ENCODE data around the gene MAGED1. TPM values are rescaled to one million over a fixed set of nuclear protein-coding genes. Genes with fewer than 3 reads are reported as not detected.

The MAGED1 gene
- total and polyA plus RNA-seq, 2 of the 8 experiments (the other 6 are each of a cell fraction or from before 2014, with no cell fraction given): 91.0 to 91.1 TPM

GRCh38 chrX:51852621-51853020 lies 40.8 kb upstream of the MAGED1 start:
- no peak overlapping the region for H3K18ac ChIP-seq (ENCODE audit: extremely low read depth, low read length)
- no peak overlapping the region for H2BK20ac ChIP-seq (ENCODE audit: low read length)
- peaks cover 0 to 67% of the 10 kb centered on the region in 2 experiments; a peak in 2 of 4 replicates for H3K79me2 ChIP-seq (ENCODE audit: control insufficient read depth in 1 of 2, insufficient read depth in 2 of 2, low read length in 2 of 2)
- no peak overlapping the region for H3K4ac ChIP-seq (replicated peaks; ENCODE audit: insufficient read length, low read depth, low read length)
- H3K9me3 ChIP-seq (ENCODE audit: insufficient read depth in 2 of 2, low read depth in 1 of 2, low read length in 1 of 2): peaks cover 10% of the 10 kb centered on the region in 2 experiments; a peak in 3 of 4 replicates
- peaks cover 0 to 15% (median 5%) of the 10 kb centered on the region in 4 experiments; a peak in 3 of 8 replicates for H3K36me3 ChIP-seq (ENCODE audit: control insufficient read depth in 2 of 4, insufficient read depth in 4 of 4, low read length in 3 of 4)
- no peak overlapping the region for H2BK5ac ChIP-seq (ENCODE audit: low read depth, low read length)
- H2AK5ac ChIP-seq (ENCODE audit: low read depth, low read length): no peak overlapping the region
- peak overlapping the region; percentile 54 to 61 for H3K4me2 ChIP-seq (ENCODE audit: insufficient read depth in 1 of 2, low read depth in 2 of 2, low read length in 2 of 2)
- no peak for TF ChIP-seq NRF1 (IDR thresholded peaks at IDR 0.05; ENCODE audit: low read depth, low read length)
- TF ChIP-seq MAX (IDR thresholded peaks at IDR 0.05): no peak
- TF ChIP-seq SRF (IDR thresholded peaks at IDR 0.05; ENCODE audit: low read depth, low read length): no peak
- TF ChIP-seq JUND (IDR thresholded peaks at IDR 0.05; ENCODE audit: low read length): no peak
- peak overlapping the region in 1 of 4 experiments; percentile 47; a peak in 2 of 8 replicates for H3K4me3 ChIP-seq (ENCODE audit: extremely low read depth in 1 of 4, insufficient read depth in 2 of 4, low read depth in 3 of 4, low read length in 4 of 4)
- no peaks in the 10 kb centered on the region for H3K79me1 ChIP-seq (ENCODE audit: low read depth, low read length)
- H3K23ac ChIP-seq (ENCODE audit: insufficient read length): no peak overlapping the region
- no peak overlapping the region for H3K14ac ChIP-seq (ENCODE audit: insufficient read length)
- no peak overlapping the region for H2AFZ ChIP-seq (ENCODE audit: low read length)
- CTCF ChIA-PET (ENCODE audit: partially characterized antibody): interaction anchor here (1.4 kb wide), 1 partner anchor 211 kb away, joined by 3 read pairs; no protein-coding TSS in a partner anchor
- no peak overlapping the region for H3K9ac ChIP-seq (replicated peaks in 1 of 4; ENCODE audit: extremely low read depth in 1 of 4, low read depth in 3 of 4, low read length in 3 of 4)
- FAIRE-seq: peak; percentile 60
- POLR2A ChIA-PET (ENCODE audit: partially characterized antibody): interaction anchor here (1.9 kb wide), 1 partner anchor 41 kb away, joined by 7 read pairs; the partner anchor contains the start of gene MAGED1
- no peak overlapping the region for H3K56ac ChIP-seq (replicated peaks; ENCODE audit: insufficient read length, low read depth, low read length)
- H3K23me2 ChIP-seq (ENCODE audit: low read depth, low read length): no peaks in the 10 kb centered on the region
- H3K27me3 ChIP-seq (replicated peaks in 1 of 4; ENCODE audit: control insufficient read depth in 3 of 4, extremely low read depth in 1 of 4, insufficient read depth in 3 of 4, low read length in 3 of 4): no peaks in the 10 kb centered on the region
- no peak overlapping the region for H4K5ac ChIP-seq (ENCODE audit: insufficient read length, low read depth, low read length)
- no peaks in the 10 kb centered on the region for H4K20me1 ChIP-seq (replicated peaks in 1 of 2; ENCODE audit: control insufficient read depth in 1 of 2, insufficient read depth in 2 of 2, low read length in 2 of 2)
- WGBS, 2 experiments (ENCODE audit: extremely low coverage in 1 of 2, insufficient coverage in 1 of 2, insufficient read length in 1 of 2, insufficient replicate concordance in 2 of 2, low coverage in 1 of 2, low lambda C conversion rate in 2 of 2, missing lambda C conversion rate in 1 of 2): 3% methylated on average over 3 of the region's 3 CpGs; no CpG with 5 or more reads in 1 of the 2 experiments
- H4K8ac ChIP-seq (ENCODE audit: extremely low read depth, insufficient read depth, low read length): no peak overlapping the region
- no peak overlapping the region for H3K27ac ChIP-seq (ENCODE audit: low read depth, low read length)
- peaks cover 2 to 23% (median 11%) of the 10 kb centered on the region in 4 experiments; a peak in 4 of 7 replicates for H3K4me1 ChIP-seq (replicated peaks in 1 of 4; ENCODE audit: control insufficient read depth in 3 of 4, insufficient read depth in 4 of 4, low read length in 3 of 4)
- DNase-seq (ENCODE audit: low read depth in 1 of 2, low spot score in 2 of 2): no peak
- H4K91ac ChIP-seq (replicated peaks; ENCODE audit: insufficient read length, low read length): no peak overlapping the region
- no peak overlapping the region for H2BK15ac ChIP-seq (ENCODE audit: low read length)
- H2BK12ac ChIP-seq (ENCODE audit: low read depth, low read length): no peak overlapping the region
- H2BK120ac ChIP-seq (replicated peaks; ENCODE audit: low read depth, low read length): no peak overlapping the region

Data from H1 (cell line).